HCEC 1CT (cell line): ENCODE results near the gene MRPS6.
A peak's percentile ranks its signal among the peaks of the same experiment; 100 is the strongest.

Experiments
- DNase-seq: peaks from one replicate; pipeline ENCODE4 v3.0.0-alpha.2; 2017

MRPS6 gene

GRCh38 chr21:34072145-34073031 is 990 bp upstream of the MRPS6 start:
- DNase-seq: no peak

DNA sequence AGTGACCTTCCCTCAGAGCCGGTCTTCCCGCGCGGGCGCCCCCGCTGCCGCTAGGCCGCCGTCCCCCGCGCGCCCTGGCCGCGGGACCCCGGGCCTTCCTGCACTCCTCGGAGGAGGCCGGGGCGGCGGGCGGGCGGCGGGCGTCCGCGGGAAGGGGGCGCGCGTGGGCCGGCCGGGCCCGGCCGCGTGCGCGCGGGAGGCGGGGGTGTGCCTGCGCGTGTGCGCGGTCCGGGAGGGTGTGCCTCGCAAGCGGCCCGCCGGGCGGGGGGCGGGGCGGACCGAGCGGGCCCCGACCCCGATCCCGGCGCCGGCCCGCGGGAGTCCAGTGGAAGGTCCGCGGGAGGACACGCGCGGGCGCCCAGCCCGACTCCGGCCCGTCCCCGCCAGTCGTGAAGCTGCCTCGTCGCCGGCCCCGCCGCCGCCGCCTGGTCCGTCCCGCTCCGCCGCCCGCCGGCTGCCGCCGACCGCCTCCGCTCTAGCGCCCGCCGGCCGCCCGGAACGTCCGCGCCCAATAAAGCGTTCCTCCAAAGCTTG is 438 bp downstream of the MRPS6 start:
- peak; percentile 24 for DNase-seq

GRCh38 chr21:34074283-34075090 is 1.1 kb downstream of the MRPS6 start:
- no peak for DNase-seq

DNA sequence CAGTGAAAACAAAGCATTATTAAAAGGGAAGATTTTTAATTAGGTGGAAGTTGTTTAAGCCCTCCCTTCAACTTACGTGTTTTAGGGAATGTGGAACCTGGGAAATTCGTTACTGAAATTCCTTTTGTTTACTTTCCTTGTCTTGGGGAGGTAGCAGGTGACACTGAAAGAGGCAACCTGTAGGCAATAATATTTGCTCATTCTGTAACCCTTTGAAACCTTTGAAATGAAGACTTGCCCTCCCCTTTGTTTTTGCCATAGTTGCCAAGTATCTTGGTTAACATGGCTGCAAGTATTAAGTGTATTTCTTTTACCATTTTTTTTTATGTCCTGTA is 1.7 kb downstream of the MRPS6 start:
- no peak for DNase-seq

- DNase-seq: peak; percentile 14
Observed at GRCh38 chr21:34075760-34076660, 2.6 kb downstream of the MRPS6 start.

DNA sequence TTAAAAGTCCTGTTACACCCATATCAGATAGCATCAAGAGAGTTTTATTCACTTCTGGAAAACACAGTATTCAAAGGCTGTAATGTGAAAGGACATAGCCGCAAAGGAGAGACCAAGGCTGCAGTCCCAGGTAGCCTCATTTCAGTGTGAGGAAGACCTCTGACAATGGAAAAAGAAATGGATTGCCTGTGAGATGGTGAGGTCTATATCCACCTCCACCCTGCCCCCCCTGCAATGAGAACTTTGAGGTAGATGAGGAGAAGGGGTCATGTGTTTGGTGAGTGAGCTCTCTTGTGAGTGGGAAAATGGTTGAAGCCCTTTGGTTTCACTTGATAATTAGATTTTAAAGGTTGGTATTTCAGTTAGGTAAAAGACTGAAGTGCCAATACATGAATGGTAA is 3.5 kb downstream of the MRPS6 start:
- no peak for DNase-seq

DNA sequence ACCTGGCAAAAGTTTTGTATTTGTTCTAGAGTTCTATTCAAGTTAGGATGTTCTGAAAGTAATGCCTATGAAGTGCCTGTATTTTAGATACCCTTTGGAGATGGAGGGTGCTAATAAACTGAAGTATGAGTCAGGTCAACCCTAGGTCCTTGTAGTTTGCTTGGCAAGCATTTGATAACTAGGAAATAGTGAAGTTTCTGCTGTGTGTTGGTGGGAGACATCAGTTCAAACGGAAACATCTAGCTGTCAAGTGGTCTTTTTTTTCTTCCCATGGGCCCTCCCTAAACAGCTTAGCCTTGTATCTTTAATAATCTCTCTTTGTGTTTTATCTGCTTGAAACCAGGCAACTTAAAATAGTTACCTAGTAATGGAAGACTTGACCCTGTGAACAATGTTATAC is 4.5 kb downstream of the MRPS6 start:
- no peak for DNase-seq

DNA sequence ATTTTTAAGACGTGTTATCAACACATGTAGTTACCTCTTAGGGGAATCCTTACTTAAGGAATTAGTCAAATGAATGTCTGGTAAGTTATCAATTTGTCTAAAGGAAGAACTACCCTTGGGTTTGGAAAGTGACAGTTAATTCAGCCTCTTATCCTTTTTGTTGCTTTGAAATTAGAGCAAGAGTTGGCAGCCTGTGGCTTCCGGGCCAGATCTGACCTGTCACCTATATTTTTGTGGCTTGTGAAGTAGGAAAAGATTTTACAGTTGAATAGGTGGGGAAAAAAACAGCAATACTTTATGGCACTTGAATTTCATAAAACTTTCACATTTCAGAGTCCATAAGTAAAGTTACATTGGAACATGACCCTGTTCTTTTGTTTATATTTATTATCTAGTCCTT is 5.5 kb downstream of the MRPS6 start:
- no peak for DNase-seq

DNA sequence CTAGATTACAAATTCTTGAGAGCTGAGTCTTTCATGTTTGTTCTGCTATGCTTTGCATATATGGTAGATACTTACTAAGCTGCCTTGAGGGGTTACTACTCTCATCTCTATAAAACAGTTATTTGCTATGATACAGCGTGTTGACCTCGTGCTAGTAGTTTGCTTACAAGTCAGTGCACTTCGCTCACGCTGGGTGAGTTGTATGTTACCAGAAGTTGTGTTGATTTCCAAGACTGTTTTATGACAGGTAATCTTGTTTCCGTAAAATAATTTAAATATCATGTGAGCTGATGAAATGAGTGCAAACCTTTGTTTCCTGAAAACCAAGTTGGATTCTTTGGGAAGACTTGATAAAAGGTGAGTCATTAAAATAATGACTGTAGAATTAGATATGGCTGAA is 7.3 kb downstream of the MRPS6 start:
- no peak for DNase-seq

GRCh38 chr21:34082769-34083168 is 9.4 kb downstream of the MRPS6 start:
- DNase-seq: no peak

- DNase-seq: no peak
Observed at GRCh38 chr21:34083357-34083756, 10.0 kb downstream of the MRPS6 start.

GRCh38 chr21:34085129-34085528 is 11.8 kb downstream of the MRPS6 start:
- DNase-seq: no peak

GRCh38 chr21:34086887-34087306 is 13.5 kb downstream of the MRPS6 start:
- DNase-seq: no peak

GRCh38 chr21:34088752-34089151 is 15.4 kb downstream of the MRPS6 start:
- no peak for DNase-seq

- DNase-seq: no peak
Observed at GRCh38 chr21:34091032-34091431, 17.7 kb downstream of the MRPS6 start.

DNA sequence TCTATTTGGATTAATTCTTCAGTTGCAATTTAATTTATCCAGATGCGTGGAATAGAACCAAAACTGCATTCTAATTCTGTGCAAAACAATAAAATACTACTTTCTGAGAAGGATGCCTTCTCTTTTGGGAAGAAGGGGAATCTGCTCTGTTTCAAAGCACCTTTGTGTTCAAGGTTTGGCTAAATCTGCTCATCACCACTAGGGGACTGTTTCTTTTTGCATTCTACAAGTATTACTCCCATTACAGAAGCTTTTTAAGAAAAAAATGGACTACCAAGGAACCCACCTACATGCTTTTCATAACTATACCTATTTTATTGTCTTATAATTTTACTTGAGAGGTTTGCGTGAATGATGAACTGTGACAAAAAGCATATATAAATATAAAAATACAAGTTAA is 18.2 kb downstream of the MRPS6 start:
- DNase-seq: peak; percentile 25

DNA sequence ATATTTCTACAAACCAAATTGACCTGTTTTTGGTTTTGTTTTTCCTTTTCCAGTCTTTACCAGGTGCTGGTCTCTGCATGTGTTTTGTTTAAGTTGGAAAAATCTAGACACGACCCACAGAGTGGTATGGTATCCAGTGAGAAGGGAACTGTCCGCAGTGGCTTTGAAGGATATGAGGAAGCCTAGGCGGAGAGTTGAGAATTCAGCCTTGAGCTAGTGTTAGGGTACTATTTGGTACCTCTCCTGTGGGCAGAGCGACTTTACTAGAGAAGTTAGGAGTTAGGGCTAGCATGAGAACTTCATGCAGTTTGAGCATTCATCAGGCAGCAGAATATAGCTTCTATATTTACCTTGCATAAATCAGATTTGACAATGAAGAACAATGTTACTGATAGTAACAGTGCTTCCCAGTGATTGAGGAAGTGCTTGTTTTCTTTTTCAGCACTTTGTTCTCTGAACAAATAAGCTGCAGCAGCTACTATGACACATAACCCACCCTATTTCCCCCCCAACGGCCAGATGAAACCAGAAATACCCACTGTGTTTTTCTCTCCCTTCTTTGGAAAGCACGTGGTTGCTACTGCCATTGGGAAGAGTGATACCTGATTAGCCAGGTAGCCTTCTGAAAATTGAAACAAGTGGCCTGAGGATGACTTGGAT is 19.0 kb downstream of the MRPS6 start:
- DNase-seq: no peak

GRCh38 chr21:34093083-34093482 is 19.7 kb downstream of the MRPS6 start:
- no peak for DNase-seq

GRCh38 chr21:34094949-34095348 is 21.6 kb downstream of the MRPS6 start:
- DNase-seq: no peak

DNA sequence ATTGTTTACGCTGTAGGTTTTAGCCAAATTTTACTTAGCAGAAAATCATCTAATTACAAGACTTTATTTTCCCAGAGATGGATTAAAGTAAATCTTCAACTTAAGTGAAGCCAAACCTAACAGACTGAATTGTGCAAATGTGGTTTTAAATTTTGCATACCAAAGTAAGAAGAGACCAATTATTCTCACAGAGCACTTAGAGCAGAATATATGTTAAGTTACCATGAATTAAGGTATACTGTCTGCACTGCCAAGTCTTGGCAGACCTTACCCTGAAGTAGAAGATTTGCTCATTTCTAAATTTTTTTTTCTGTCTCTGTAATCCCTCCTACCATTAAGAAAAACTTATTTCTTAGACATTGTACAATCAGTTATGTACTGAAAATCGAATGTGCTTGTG is 24.1 kb downstream of the MRPS6 start:
- no peak for DNase-seq

GRCh38 chr21:34100337-34100736 is 27.0 kb downstream of the MRPS6 start:
- DNase-seq: no peak

DNA sequence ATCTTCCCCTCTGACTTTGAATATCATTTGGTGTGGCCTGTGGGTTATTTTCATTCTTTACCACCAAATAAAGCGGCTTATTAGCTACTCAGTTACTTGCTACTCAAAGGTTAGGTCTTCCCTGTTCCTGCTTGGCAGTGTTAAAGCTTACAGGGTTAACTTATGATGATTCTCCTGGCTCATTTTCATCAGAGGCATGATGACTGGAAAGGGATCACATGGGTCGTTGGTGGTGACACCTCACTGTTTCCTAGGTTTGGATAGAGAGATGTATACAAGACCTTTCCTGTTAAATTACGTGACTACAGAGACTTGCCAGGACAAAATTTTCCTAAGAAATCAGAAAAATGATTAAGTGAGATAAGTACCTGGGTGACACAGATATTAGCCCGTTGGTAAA is 27.4 kb downstream of the MRPS6 start:
- DNase-seq: peak; percentile 30
